Muscle layer of colon (tissue), 2 donors: ENCODE data around the gene MATK.

ENCODE experiments used
- H3K27ac ChIP-seq: one replicate; pipeline ENCODE4 v1.7.0; 2013; ENCODE audit warnings: low read depth, mild to moderate bottlenecking, low read length, moderate library complexity
- H3K27me3 ChIP-seq, 2 donors: one replicate each; pipeline ENCODE4 v1.7.0; 2013; ENCODE audit warnings: low read length in 2 of 2, mild to moderate bottlenecking in 2 of 2; ENCODE audit not compliant: insufficient read depth in 2 of 2, control insufficient read depth in 1 of 2
- H3K36me3 ChIP-seq: one replicate; pipeline ENCODE4 v1.7.0; 2013; ENCODE audit warnings: mild to moderate bottlenecking, low read length; ENCODE audit not compliant: insufficient read depth
- H3K4me1 ChIP-seq: one replicate; pipeline ENCODE4 v1.7.0; 2013; ENCODE audit warnings: mild to moderate bottlenecking, low read length; ENCODE audit not compliant: insufficient read depth
- H3K4me3 ChIP-seq, 2 donors: one replicate each; pipeline ENCODE4 v1.7.0; 2013; ENCODE audit warnings: low read length in 2 of 2, low read depth in 1 of 2, mild to moderate bottlenecking in 1 of 2, moderate library complexity in 1 of 2
- H3K9ac ChIP-seq: one replicate; pipeline ENCODE4 v1.7.0; 2013; ENCODE audit warnings: low read length
- H3K9me3 ChIP-seq: one replicate; pipeline ENCODE4 v1.7.0; 2013; ENCODE audit warnings: mild to moderate bottlenecking, low read length
- donor health status: abdominal sarcoma.
- donor health status: Adenocarcinoma of cecum.

Gene MATK

DNA sequence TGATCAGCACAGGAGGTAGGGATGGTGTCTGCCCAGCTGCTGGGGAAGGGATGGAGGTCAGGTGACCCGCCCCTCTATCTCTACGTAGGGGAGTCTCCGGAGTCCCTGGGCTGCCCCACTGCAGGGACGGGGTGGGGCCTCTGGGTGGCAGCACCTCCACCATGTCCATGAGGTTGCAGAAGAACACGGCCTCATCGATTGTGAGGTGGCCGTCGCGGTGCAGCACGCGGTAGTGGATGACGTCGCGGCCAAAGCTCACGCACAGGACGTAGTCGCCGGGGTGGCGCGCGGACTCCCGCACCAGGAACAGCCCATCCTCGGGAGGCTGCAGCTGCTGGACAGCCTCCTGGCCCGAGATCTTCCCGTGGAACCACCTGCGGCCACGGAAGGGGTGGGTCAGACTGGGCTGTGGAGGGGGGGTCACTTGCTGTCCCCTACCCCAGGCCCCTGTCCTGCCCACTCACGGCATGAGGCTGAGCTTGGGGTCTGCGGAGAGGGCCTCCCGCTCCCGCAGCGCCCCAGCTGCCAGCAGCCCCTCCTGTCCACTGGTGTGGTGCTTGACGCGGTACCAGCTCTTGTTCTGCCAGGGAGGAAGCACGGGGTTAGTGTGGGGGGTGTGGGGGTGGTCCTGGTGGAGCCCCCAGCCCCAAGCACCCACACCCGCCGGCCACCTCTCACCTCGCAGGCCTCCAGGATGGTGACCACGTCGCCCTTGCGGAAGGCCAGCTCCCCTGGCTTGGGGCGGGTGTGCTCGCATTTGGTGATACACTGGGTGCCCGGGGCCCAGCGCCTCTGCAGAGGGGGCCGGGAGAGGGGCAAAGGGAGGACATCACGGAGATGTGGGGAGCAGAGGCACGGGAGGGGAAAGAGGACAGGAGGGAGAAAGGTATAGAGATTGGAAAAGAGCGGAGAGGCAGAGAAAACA lies 2.3 kb downstream of the MATK start:
- H3K36me3 ChIP-seq = no peaks in the 10 kb centered on the region
- H3K27ac ChIP-seq = no peak overlapping the region
- no peak overlapping the region for H3K4me3 ChIP-seq
- H3K9me3 ChIP-seq = peaks cover 15% of the 10 kb centered on the region
- H3K4me1 ChIP-seq = no peaks in the 10 kb centered on the region
- H3K9ac ChIP-seq = no peak overlapping the region
- H3K27me3 ChIP-seq = peaks cover 0 to 30% of the 10 kb centered on the region in 2 donors

GRCh38 chr19:3782903-3783302 lies 3.3 kb downstream of the MATK start:
- H3K27ac ChIP-seq = no peak overlapping the region
- no peaks in the 10 kb centered on the region for H3K36me3 ChIP-seq

GRCh38 chr19:3782330-3782729 lies 3.9 kb downstream of the MATK start:
- no peak overlapping the region for H3K9ac ChIP-seq
- no peaks in the 10 kb centered on the region for H3K4me1 ChIP-seq
- peaks cover 0 to 30% of the 10 kb centered on the region in 2 donors for H3K27me3 ChIP-seq
- H3K36me3 ChIP-seq = no peaks in the 10 kb centered on the region
- H3K27ac ChIP-seq = no peak overlapping the region
- H3K9me3 ChIP-seq = peaks cover 15% of the 10 kb centered on the region
- H3K4me3 ChIP-seq = no peak overlapping the region

More at GRCh38 chr19:3782903-3783302, 3.3 kb downstream of the MATK start:
- H3K4me3 ChIP-seq = no peak overlapping the region
- H3K27me3 ChIP-seq = peaks cover 0 to 30% of the 10 kb centered on the region in 2 donors
- H3K9me3 ChIP-seq = peaks cover 15% of the 10 kb centered on the region
- H3K4me1 ChIP-seq = no peaks in the 10 kb centered on the region
- no peak overlapping the region for H3K9ac ChIP-seq

DNA sequence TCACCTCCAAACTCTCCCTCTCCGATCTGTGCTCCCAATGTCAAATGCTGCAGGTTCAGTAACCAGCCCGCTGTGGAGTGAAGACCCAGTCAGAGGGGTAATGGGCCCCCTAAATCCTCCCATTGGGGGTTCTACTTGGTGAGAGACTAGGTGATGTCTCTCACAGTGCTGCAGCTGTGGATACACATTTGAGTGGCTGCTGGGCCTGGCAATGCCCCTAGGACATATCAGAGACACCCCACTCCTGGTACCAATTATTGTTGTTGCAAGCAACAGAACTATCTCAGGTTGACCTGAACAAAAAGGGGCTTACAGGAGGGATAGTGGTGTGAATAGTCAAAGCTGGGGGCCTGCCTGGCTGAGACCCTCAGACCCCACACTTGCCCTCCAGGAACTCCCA lies 4.6 kb downstream of the MATK start:
- H3K4me1 ChIP-seq = no peaks in the 10 kb centered on the region
- H3K27ac ChIP-seq = no peak overlapping the region
- peaks cover 0 to 30% of the 10 kb centered on the region in 2 donors for H3K27me3 ChIP-seq
- H3K9ac ChIP-seq = no peak overlapping the region
- no peaks in the 10 kb centered on the region for H3K36me3 ChIP-seq
- no peak overlapping the region for H3K4me3 ChIP-seq
- peaks cover 15% of the 10 kb centered on the region for H3K9me3 ChIP-seq

DNA sequence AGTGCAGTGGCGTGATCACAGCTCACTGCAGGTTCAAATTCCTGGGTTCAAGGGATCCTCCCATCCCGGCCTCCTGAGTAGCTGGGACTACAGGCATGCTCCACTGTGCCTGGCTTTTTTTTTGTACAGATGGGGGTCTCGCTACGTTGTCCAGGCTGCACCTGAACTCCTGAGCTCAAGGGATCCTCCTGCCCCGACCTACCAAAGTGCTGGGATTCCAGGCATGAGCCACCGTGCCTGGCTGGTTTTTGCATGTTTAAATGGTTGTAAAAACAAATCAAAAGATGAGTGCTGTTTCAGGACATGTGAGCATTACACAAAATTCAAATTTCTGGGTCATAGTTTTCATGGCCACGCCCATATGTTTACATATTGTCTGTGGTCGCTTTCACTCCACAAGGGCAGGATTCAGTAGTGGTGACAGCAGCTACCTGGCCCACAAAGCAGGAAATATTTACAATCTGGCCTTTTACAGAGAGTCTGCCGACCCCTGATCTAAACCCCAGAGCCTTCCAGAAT lies 5.3 kb downstream of the MATK start:
- no peak overlapping the region for H3K9ac ChIP-seq
- H3K4me1 ChIP-seq = no peaks in the 10 kb centered on the region
- no peak overlapping the region for H3K4me3 ChIP-seq
- no peaks in the 10 kb centered on the region for H3K36me3 ChIP-seq
- no peak overlapping the region for H3K27ac ChIP-seq
- H3K27me3 ChIP-seq = peaks cover 0 to 30% of the 10 kb centered on the region in 2 donors
- H3K9me3 ChIP-seq = peaks cover 15% of the 10 kb centered on the region

DNA sequence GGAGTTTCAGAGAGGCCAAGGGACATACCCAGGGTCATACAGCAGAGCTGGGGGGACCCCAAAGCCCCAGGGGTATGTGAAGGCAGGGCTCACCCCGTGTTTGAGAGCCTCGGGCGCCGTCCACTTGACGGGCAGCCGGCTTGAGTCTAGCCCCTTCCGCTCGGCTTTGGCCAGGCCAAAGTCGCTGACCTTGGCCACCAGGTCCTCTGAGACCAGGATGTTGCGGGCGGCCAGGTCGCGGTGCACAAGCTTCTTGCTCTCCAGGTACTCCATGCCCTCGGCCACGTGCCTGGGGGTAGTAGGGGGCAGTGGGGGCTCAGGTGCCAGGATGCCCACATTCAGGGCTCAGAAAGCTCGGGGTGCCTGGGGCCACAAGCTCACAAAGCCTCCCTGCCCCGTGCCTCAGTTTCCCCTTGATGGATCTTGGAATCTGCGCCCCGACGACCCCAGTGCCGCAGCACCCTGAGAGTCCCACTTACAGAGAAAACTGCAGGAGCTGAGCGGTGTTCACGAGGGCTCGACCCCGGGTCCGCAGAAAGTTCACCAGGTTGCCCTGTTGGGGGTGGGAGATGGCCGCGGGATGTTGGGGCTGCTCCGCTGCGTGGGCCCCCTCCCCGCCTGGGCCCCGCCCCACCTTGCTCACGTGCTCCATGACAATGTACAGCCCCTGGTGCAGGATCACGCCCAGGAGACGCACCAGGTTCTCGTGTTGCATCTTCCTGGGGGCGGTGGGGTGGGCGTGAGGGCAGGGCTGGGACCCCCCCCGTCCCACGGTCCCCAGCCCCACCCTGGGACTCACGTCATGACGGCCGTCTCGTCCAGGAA lies 7.1 kb downstream of the MATK start:
- Histone ChIP-seq H3K36me3 (no peaks in the 10 kb centered on the region), H3K4me1 (no peaks in the 10 kb centered on the region), H3K9me3 (peaks cover 15% of the 10 kb centered on the region), H3K27me3 (peaks cover 0 to 16% of the 10 kb centered on the region in 2 donors), H3K4me3 (no peak overlapping the region), H3K9ac (no peak overlapping the region), H3K27ac (no peak overlapping the region)

DNA sequence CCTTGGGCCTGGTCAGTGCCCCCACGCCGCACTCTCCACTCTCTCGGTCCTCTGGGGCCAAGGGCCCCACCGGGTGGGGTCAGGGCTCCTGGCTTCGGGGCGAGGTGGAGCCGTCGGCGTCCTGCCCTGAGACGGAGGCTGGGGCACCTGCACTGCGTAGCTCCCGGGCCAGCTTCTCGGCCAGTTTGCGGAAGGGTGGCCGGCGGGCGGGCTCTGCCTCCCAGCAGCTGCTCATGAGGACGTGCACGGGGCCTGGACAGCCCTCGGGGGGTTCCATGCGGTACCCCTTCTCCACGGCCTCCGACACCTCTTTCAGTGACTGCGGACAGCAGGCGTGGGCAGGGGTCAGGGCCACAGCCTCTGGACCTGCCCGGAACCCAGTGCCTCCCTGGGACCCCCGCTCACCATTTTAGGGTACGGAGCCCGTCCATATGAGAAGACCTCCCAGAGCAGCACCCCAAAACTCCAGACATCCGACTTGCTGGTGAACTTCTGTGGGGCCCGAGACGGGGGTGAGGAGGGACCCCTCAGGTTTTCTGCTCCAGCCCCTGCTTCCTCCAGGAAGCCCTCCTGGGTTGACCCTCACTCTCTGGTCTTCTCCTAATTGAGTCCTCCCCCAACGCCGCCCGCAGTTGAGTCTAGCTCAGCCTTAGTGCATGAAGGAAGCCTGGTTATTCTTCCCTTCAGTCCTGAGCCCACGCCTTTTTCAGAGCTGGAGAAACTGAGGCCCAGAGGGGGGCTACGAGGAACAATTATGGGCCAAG lies 7.9 kb downstream of the MATK start:
- Histone ChIP-seq H3K9me3 (peaks cover 15% of the 10 kb centered on the region), H3K27ac (no peak overlapping the region), H3K27me3 (peaks cover 0 to 8% of the 10 kb centered on the region in 2 donors), H3K4me1 (no peaks in the 10 kb centered on the region), H3K9ac (no peak overlapping the region), H3K4me3 (no peak overlapping the region), H3K36me3 (no peaks in the 10 kb centered on the region)

- H3K4me3 ChIP-seq = no peak overlapping the region
- no peaks in the 10 kb centered on the region for H3K4me1 ChIP-seq
- H3K9ac ChIP-seq = no peak overlapping the region
- H3K9me3 ChIP-seq = peaks cover 3% of the 10 kb centered on the region
- no peak overlapping the region for H3K27ac ChIP-seq
- H3K27me3 ChIP-seq = peaks cover 0 to under 1% of the 10 kb centered on the region in 2 donors
- H3K36me3 ChIP-seq = no peaks in the 10 kb centered on the region
Measured at GRCh38 chr19:3776479-3777040, 9.6 kb downstream of the MATK start.

- H3K9ac ChIP-seq = no peak overlapping the region
- no peaks in the 10 kb centered on the region for H3K9me3 ChIP-seq
- no peaks in the 10 kb centered on the region for H3K4me1 ChIP-seq
- H3K27me3 ChIP-seq = peaks cover 0 to 4% of the 10 kb centered on the region in 2 donors
- H3K27ac ChIP-seq = no peak overlapping the region
- no peak overlapping the region for H3K4me3 ChIP-seq
- no peaks in the 10 kb centered on the region for H3K36me3 ChIP-seq
Measured at GRCh38 chr19:3775831-3776230, 10.3 kb downstream of the MATK start.

- Histone ChIP-seq H3K27me3 (peaks cover 0 to 4% of the 10 kb centered on the region in 2 donors), H3K4me3 (no peak overlapping the region), H3K36me3 (no peaks in the 10 kb centered on the region), H3K9me3 (no peaks in the 10 kb centered on the region), H3K4me1 (no peaks in the 10 kb centered on the region), H3K9ac (no peak overlapping the region), H3K27ac (no peak overlapping the region)
Measured at GRCh38 chr19:3775374-3775711, 10.8 kb downstream of the MATK start.
